PFSK-1 (cell line): ENCODE results near the gene NOS1.

Experiments used
- FOXP2 ChIP-seq: optimal IDR thresholded peaks from 2 replicates; pipeline ENCODE3; 2011; ENCODE audit warnings: borderline replicate concordance, control low read depth, inconsistent platforms; ENCODE audit not compliant: insufficient read depth; ENCODE audit errors: extremely low read length, extremely low read depth
- POLR2AphosphoS5 ChIP-seq: IDR thresholded peaks from 2 replicates; pipeline ENCODE4 v1.6.1; 2012; ENCODE audit warnings: low read depth, mild to moderate bottlenecking, control low read depth, low read length, moderate library complexity
- SIN3A ChIP-seq: IDR thresholded peaks from 2 replicates; pipeline ENCODE4 v1.6.1; 2012; ENCODE audit warnings: mild to moderate bottlenecking, low read length, moderate library complexity, borderline replicate concordance; ENCODE audit not compliant: insufficient read depth
- TAF1 ChIP-seq: IDR thresholded peaks from 2 replicates; pipeline ENCODE4 v1.6.1; 2012; ENCODE audit warnings: low read length, control low read depth, borderline replicate concordance; ENCODE audit not compliant: insufficient read depth

GRCh38 chr12:117339104-117339503 lies 22.3 kb downstream of the NOS1 start:
- TF ChIP-seq POLR2AphosphoS5 = no peak
- TF ChIP-seq TAF1 = no peak
- no peak for TF ChIP-seq FOXP2
- TF ChIP-seq SIN3A = no peak
